ENCODE data around the gene PPP1R8.
"Not testable (repeated sequence)": the region's sequence is repeated elsewhere in the genome, so short reads cannot be mapped to it uniquely, and the experiment has no call there.

The PPP1R8 gene

GRCh38 chr1:27835501-27835900 is 4.9 kb downstream of the PPP1R8 start:
- Mint-ChIP-seq H3K27me3 (ENCODE audit: low read depth) (no peaks in the 10 kb centered on the region), H3K4me3 (no peak overlapping the region), H3K4me1 (peaks cover 15% of the 10 kb centered on the region), H3K36me3 (ENCODE audit: low read depth) (peaks cover 38% of the 10 kb centered on the region), H3K9me3 (no peaks in the 10 kb centered on the region), H3K27ac (no peak overlapping the region)
- TF ChIP-seq CTCF (IDR thresholded peaks at IDR 0.05; ENCODE audit: unreplicated experiment in 3 of 3): no peak

- Mint-ChIP-seq H3K4me3 (no peak overlapping the region), H3K36me3 (ENCODE audit: low read depth) (peaks cover 66% of the 10 kb centered on the region), H3K27me3 (ENCODE audit: low read depth) (no peaks in the 10 kb centered on the region), H3K9me3 (peaks cover 5% of the 10 kb centered on the region), H3K4me1 (no peaks in the 10 kb centered on the region), H3K27ac (no peak overlapping the region)
- TF ChIP-seq CTCF (IDR thresholded peaks at IDR 0.05; ENCODE audit: unreplicated experiment in 3 of 3): no peak
These were observed 19.4 kb downstream of the PPP1R8 start for GRCh38 chr1:27849951-27850350.

GRCh38 chr1:27855085-27855484 is 24.5 kb downstream of the PPP1R8 start:
- no peak for TF ChIP-seq CTCF (IDR thresholded peaks at IDR 0.05; ENCODE audit: unreplicated experiment in 3 of 3)
- no peaks in the 10 kb centered on the region for H3K4me1 Mint-ChIP-seq
- peaks cover 26% of the 10 kb centered on the region for H3K36me3 Mint-ChIP-seq (ENCODE audit: low read depth)
- H3K27ac Mint-ChIP-seq: no peak overlapping the region
- H3K27me3 Mint-ChIP-seq (ENCODE audit: low read depth): no peaks in the 10 kb centered on the region
- no peak overlapping the region for H3K4me3 Mint-ChIP-seq
- H3K9me3 Mint-ChIP-seq: peaks cover 7% of the 10 kb centered on the region

GRCh38 chr1:27856561-27857343 is 26.2 kb downstream of the PPP1R8 start:
- Mint-ChIP-seq H3K9me3 (peaks cover 2% of the 10 kb centered on the region), H3K4me3 (no peak overlapping the region), H3K27ac (no peak overlapping the region), H3K27me3 (ENCODE audit: low read depth) (no peaks in the 10 kb centered on the region), H3K36me3 (ENCODE audit: low read depth) (peaks cover 10% of the 10 kb centered on the region), H3K4me1 (no peaks in the 10 kb centered on the region)
- no peak for TF ChIP-seq CTCF (IDR thresholded peaks at IDR 0.05; ENCODE audit: unreplicated experiment in 3 of 3)

- H3K9me3 Mint-ChIP-seq; H3K4me3 Mint-ChIP-seq; H3K4me1 Mint-ChIP-seq; H3K27me3 Mint-ChIP-seq (ENCODE audit: low read depth); H3K27ac Mint-ChIP-seq; H3K36me3 Mint-ChIP-seq (ENCODE audit: low read depth): not testable (repeated sequence)
These were observed 27.0 kb downstream of the PPP1R8 start for GRCh38 chr1:27857552-27857951.

- Mint-ChIP-seq H3K4me1 (peaks cover 6% of the 10 kb centered on the region), H3K4me3 (no peak overlapping the region), H3K36me3 (ENCODE audit: low read depth) (peaks cover 6% of the 10 kb centered on the region), H3K27me3 (ENCODE audit: low read depth) (no peaks in the 10 kb centered on the region), H3K9me3 (peaks cover 2% of the 10 kb centered on the region), H3K27ac (no peak overlapping the region)
- TF ChIP-seq CTCF (IDR thresholded peaks at IDR 0.05; ENCODE audit: unreplicated experiment in 3 of 3): peak; percentile 88 to 93 (median 92)
These were observed 27.7 kb downstream of the PPP1R8 start for GRCh38 chr1:27858072-27858948.
